ENCODE measurements around the gene CTNNA2.

Gene CTNNA2

GRCh38 chr2:79820281-79820680 is 307.4 kb downstream of the CTNNA2 start:
- H3K4me1 ChIP-seq (ENCODE audit: control insufficient read depth, insufficient read depth, low read length, unreplicated experiment): no peaks in the 10 kb centered on the region
- no peaks in the 10 kb centered on the region for H3K27me3 ChIP-seq (ENCODE audit: insufficient read depth, low read length)
- no peaks in the 10 kb centered on the region for H3K36me3 ChIP-seq (ENCODE audit: insufficient read depth, low read length)
- H3K79me2 ChIP-seq (ENCODE audit: control insufficient read depth, insufficient read depth, low read length, unreplicated experiment): no peaks in the 10 kb centered on the region
- H3K27ac ChIP-seq (ENCODE audit: low read depth, low read length): no peak overlapping the region
- H3K4me3 ChIP-seq (ENCODE audit: low read depth, low read length): no peak overlapping the region
- no peak overlapping the region for H2AFZ ChIP-seq (ENCODE audit: low read length, unreplicated experiment)

GRCh38 chr2:79822136-79822535 is 309.3 kb downstream of the CTNNA2 start:
- Histone ChIP-seq H3K36me3 (ENCODE audit: insufficient read depth, low read length) (no peaks in the 10 kb centered on the region), H3K79me2 (ENCODE audit: control insufficient read depth, insufficient read depth, low read length, unreplicated experiment) (no peaks in the 10 kb centered on the region), H3K4me1 (ENCODE audit: control insufficient read depth, insufficient read depth, low read length, unreplicated experiment) (no peaks in the 10 kb centered on the region), H3K27me3 (ENCODE audit: insufficient read depth, low read length) (no peaks in the 10 kb centered on the region), H2AFZ (ENCODE audit: low read length, unreplicated experiment) (no peak overlapping the region), H3K4me3 (ENCODE audit: low read depth, low read length) (no peak overlapping the region), H3K27ac (ENCODE audit: low read depth, low read length) (no peak overlapping the region)

GRCh38 chr2:79824086-79824786 is 311.4 kb downstream of the CTNNA2 start:
- H3K36me3 ChIP-seq (ENCODE audit: insufficient read depth, low read length): no peaks in the 10 kb centered on the region
- no peak overlapping the region for H3K4me3 ChIP-seq (ENCODE audit: low read depth, low read length)
- no peaks in the 10 kb centered on the region for H3K4me1 ChIP-seq (ENCODE audit: control insufficient read depth, insufficient read depth, low read length, unreplicated experiment)
- H3K27me3 ChIP-seq (ENCODE audit: insufficient read depth, low read length): no peaks in the 10 kb centered on the region
- H2AFZ ChIP-seq (ENCODE audit: low read length, unreplicated experiment): no peak overlapping the region
- no peak overlapping the region for H3K27ac ChIP-seq (ENCODE audit: low read depth, low read length)
- no peaks in the 10 kb centered on the region for H3K79me2 ChIP-seq (ENCODE audit: control insufficient read depth, insufficient read depth, low read length, unreplicated experiment)

GRCh38 chr2:79827881-79828280 is 315.0 kb downstream of the CTNNA2 start:
- Histone ChIP-seq H3K27me3 (ENCODE audit: insufficient read depth, low read length) (no peaks in the 10 kb centered on the region), H3K36me3 (ENCODE audit: insufficient read depth, low read length) (no peaks in the 10 kb centered on the region), H3K4me1 (ENCODE audit: control insufficient read depth, insufficient read depth, low read length, unreplicated experiment) (peaks cover 3% of the 10 kb centered on the region), H3K4me3 (ENCODE audit: low read depth, low read length) (no peak overlapping the region), H3K79me2 (ENCODE audit: control insufficient read depth, insufficient read depth, low read length, unreplicated experiment) (no peaks in the 10 kb centered on the region), H2AFZ (ENCODE audit: low read length, unreplicated experiment) (no peak overlapping the region), H3K27ac (ENCODE audit: low read depth, low read length) (no peak overlapping the region)

GRCh38 chr2:79830501-79830900 is 317.6 kb downstream of the CTNNA2 start:
- no peak overlapping the region for H3K27ac ChIP-seq (ENCODE audit: low read depth, low read length)
- no peaks in the 10 kb centered on the region for H3K79me2 ChIP-seq (ENCODE audit: control insufficient read depth, insufficient read depth, low read length, unreplicated experiment)
- H2AFZ ChIP-seq (ENCODE audit: low read length, unreplicated experiment): no peak overlapping the region
- no peaks in the 10 kb centered on the region for H3K36me3 ChIP-seq (ENCODE audit: insufficient read depth, low read length)
- peaks cover 5% of the 10 kb centered on the region for H3K4me1 ChIP-seq (ENCODE audit: control insufficient read depth, insufficient read depth, low read length, unreplicated experiment)
- H3K27me3 ChIP-seq (ENCODE audit: insufficient read depth, low read length): no peaks in the 10 kb centered on the region
- no peak overlapping the region for H3K4me3 ChIP-seq (ENCODE audit: low read depth, low read length)

- Histone ChIP-seq H3K79me2 (ENCODE audit: control insufficient read depth, insufficient read depth, low read length, unreplicated experiment) (no peaks in the 10 kb centered on the region), H3K27me3 (ENCODE audit: insufficient read depth, low read length) (no peaks in the 10 kb centered on the region), H3K4me3 (ENCODE audit: low read depth, low read length) (no peak overlapping the region), H3K4me1 (ENCODE audit: control insufficient read depth, insufficient read depth, low read length, unreplicated experiment) (peaks cover 5% of the 10 kb centered on the region), H3K36me3 (ENCODE audit: insufficient read depth, low read length) (no peaks in the 10 kb centered on the region), H2AFZ (ENCODE audit: low read length, unreplicated experiment) (no peak overlapping the region), H3K27ac (ENCODE audit: low read depth, low read length) (no peak overlapping the region)
Observed at GRCh38 chr2:79831961-79832360, 319.1 kb downstream of the CTNNA2 start.

- peak overlapping the region; percentile 24; the same call in 1 of the 2 replicates for H3K4me3 ChIP-seq (ENCODE audit: low read depth, low read length)
- no peaks in the 10 kb centered on the region for H3K36me3 ChIP-seq (ENCODE audit: insufficient read depth, low read length)
- peaks cover 5% of the 10 kb centered on the region for H3K4me1 ChIP-seq (ENCODE audit: control insufficient read depth, insufficient read depth, low read length, unreplicated experiment)
- H2AFZ ChIP-seq (ENCODE audit: low read length, unreplicated experiment): peak overlapping the region; percentile 50
- H3K27me3 ChIP-seq (ENCODE audit: insufficient read depth, low read length): no peaks in the 10 kb centered on the region
- H3K27ac ChIP-seq (ENCODE audit: low read depth, low read length): no peak overlapping the region
- H3K79me2 ChIP-seq (ENCODE audit: control insufficient read depth, insufficient read depth, low read length, unreplicated experiment): no peaks in the 10 kb centered on the region
Observed at GRCh38 chr2:79832511-79833234, 319.8 kb downstream of the CTNNA2 start.

GRCh38 chr2:79833235-79833878 is 320.5 kb downstream of the CTNNA2 start:
- H3K79me2 ChIP-seq (ENCODE audit: control insufficient read depth, insufficient read depth, low read length, unreplicated experiment): no peaks in the 10 kb centered on the region
- H3K4me3 ChIP-seq (ENCODE audit: low read depth, low read length): peak overlapping the region; percentile 24; the same call in 1 of the 2 replicates
- peak overlapping the region; percentile 50 for H2AFZ ChIP-seq (ENCODE audit: low read length, unreplicated experiment)
- H3K27ac ChIP-seq (ENCODE audit: low read depth, low read length): no peak overlapping the region
- H3K4me1 ChIP-seq (ENCODE audit: control insufficient read depth, insufficient read depth, low read length, unreplicated experiment): peaks cover 5% of the 10 kb centered on the region
- no peaks in the 10 kb centered on the region for H3K36me3 ChIP-seq (ENCODE audit: insufficient read depth, low read length)
- H3K27me3 ChIP-seq (ENCODE audit: insufficient read depth, low read length): no peaks in the 10 kb centered on the region

GRCh38 chr2:79835911-79836310 is 323.1 kb downstream of the CTNNA2 start:
- Histone ChIP-seq H3K27ac (ENCODE audit: low read depth, low read length) (no peak overlapping the region), H2AFZ (ENCODE audit: low read length, unreplicated experiment) (no peak overlapping the region), H3K36me3 (ENCODE audit: insufficient read depth, low read length) (no peaks in the 10 kb centered on the region), H3K4me3 (ENCODE audit: low read depth, low read length) (no peak overlapping the region), H3K79me2 (ENCODE audit: control insufficient read depth, insufficient read depth, low read length, unreplicated experiment) (no peaks in the 10 kb centered on the region), H3K4me1 (ENCODE audit: control insufficient read depth, insufficient read depth, low read length, unreplicated experiment) (peaks cover 5% of the 10 kb centered on the region), H3K27me3 (ENCODE audit: insufficient read depth, low read length) (no peaks in the 10 kb centered on the region)

- no peaks in the 10 kb centered on the region for H3K79me2 ChIP-seq (ENCODE audit: control insufficient read depth, insufficient read depth, low read length, unreplicated experiment)
- H3K36me3 ChIP-seq (ENCODE audit: insufficient read depth, low read length): no peaks in the 10 kb centered on the region
- no peak overlapping the region for H2AFZ ChIP-seq (ENCODE audit: low read length, unreplicated experiment)
- H3K27ac ChIP-seq (ENCODE audit: low read depth, low read length): no peak overlapping the region
- H3K27me3 ChIP-seq (ENCODE audit: insufficient read depth, low read length): no peaks in the 10 kb centered on the region
- no peaks in the 10 kb centered on the region for H3K4me1 ChIP-seq (ENCODE audit: control insufficient read depth, insufficient read depth, low read length, unreplicated experiment)
- H3K4me3 ChIP-seq (ENCODE audit: low read depth, low read length): no peak overlapping the region
Observed at GRCh38 chr2:79844011-79844410, 331.2 kb downstream of the CTNNA2 start.

All from ACC112 (cell line).